ENCODE results near the gene EZR.
A peak's percentile ranks its signal among the peaks of the same experiment; 100 is the strongest.

GRCh38 chr6:158849899-158850806 is 31.0 kb upstream of the EZR start:
- peak; percentile 84 for TF ChIP-seq ZNF766 (CRISPR knock-in tag; conservative IDR thresholded peaks at IDR 0.05)
- peak; percentile 75 for TF ChIP-seq CREM (IDR thresholded peaks at IDR 0.05; ENCODE audit: low read depth)
- TF ChIP-seq ZNF232 (CRISPR knock-in tag; IDR thresholded peaks at IDR 0.05): no peak
- TF ChIP-seq FOS (IDR thresholded peaks at IDR 0.05; ENCODE audit: extremely low read depth, insufficient read length): peak; percentile 38
- TF ChIP-seq POLR2AphosphoS5 (IDR thresholded peaks at IDR 0.05; ENCODE audit: control insufficient read depth, insufficient read depth, low read depth, low read length): no peak
- no peak for TF ChIP-seq YY1 (IDR thresholded peaks at IDR 0.05; ENCODE audit: borderline replicate concordance in 1 of 3, control insufficient read depth in 1 of 3, extremely low read depth in 1 of 3, insufficient read depth in 3 of 3, insufficient read length in 1 of 3, insufficient replicate concordance in 2 of 3, low read depth in 1 of 3, low read length in 2 of 3)
- TF ChIP-seq DPF2 (IDR thresholded peaks at IDR 0.05): peak; percentile 95
- TF ChIP-seq U2AF1 (optimal IDR thresholded peaks at IDR 0.05; ENCODE audit: low read depth, low read length): no peak
